ENCODE data around the gene PORCN.

Gene PORCN

GRCh38 chrX:48475296-48475695 is 33.5 kb upstream of the PORCN start:
- DNase-seq (ENCODE audit: low read depth, low spot score), result no peak
- in situ Hi-C loops (cut with HindIII; ENCODE audit: low sequenced_read_pairs), result no loop called here
- H3K4me3 ChIP-seq (ENCODE audit: low read depth, low read length), result peak overlapping the region; percentile 80
- TF ChIP-seq CTCF (IDR thresholded peaks at IDR 0.05; ENCODE audit: low read depth, low read length), result no peak

GRCh38 chrX:48475774-48476577 is 32.8 kb upstream of the PORCN start, which contains the start of gene FTSJ1:
Gene FTSJ1 (plus strand): TSS chrX:48476199. CDS start chrX:48478048, 1,849 bp downstream.
- in situ Hi-C loops (cut with HindIII; ENCODE audit: low sequenced_read_pairs), result no loop called here
- TF ChIP-seq CTCF (IDR thresholded peaks at IDR 0.05; ENCODE audit: low read depth, low read length), result no peak
- peak within 1 kb of the TSS; percentile 80 for H3K4me3 ChIP-seq (ENCODE audit: low read depth, low read length)
- DNase-seq (ENCODE audit: low read depth, low spot score), result peak; percentile 95

GRCh38 chrX:48476919-48477318 is 31.9 kb upstream of the PORCN start:
- DNase-seq (ENCODE audit: low read depth, low spot score), result no peak
- in situ Hi-C loops (cut with HindIII; ENCODE audit: low sequenced_read_pairs), result no loop called here
- H3K4me3 ChIP-seq (ENCODE audit: low read depth, low read length), result peak overlapping the region; percentile 80
- TF ChIP-seq CTCF (IDR thresholded peaks at IDR 0.05; ENCODE audit: low read depth, low read length), result no peak

- in situ Hi-C loops (cut with HindIII; ENCODE audit: low sequenced_read_pairs), result no loop called here
- H3K4me3 ChIP-seq (ENCODE audit: low read depth, low read length), result no peak overlapping the region
- TF ChIP-seq CTCF (IDR thresholded peaks at IDR 0.05; ENCODE audit: low read depth, low read length), result no peak
- DNase-seq (ENCODE audit: low read depth, low spot score), result no peak
Observed at GRCh38 chrX:48477960-48478755, 30.6 kb upstream of the PORCN start.

- no peak for TF ChIP-seq CTCF (IDR thresholded peaks at IDR 0.05; ENCODE audit: low read depth, low read length)
- in situ Hi-C loops (cut with HindIII; ENCODE audit: low sequenced_read_pairs), result no loop called here
- no peak overlapping the region for H3K4me3 ChIP-seq (ENCODE audit: low read depth, low read length)
- no peak for DNase-seq (ENCODE audit: low read depth, low spot score)
Observed at GRCh38 chrX:48478806-48479205, 30.0 kb upstream of the PORCN start.

- in situ Hi-C loops (cut with HindIII; ENCODE audit: low sequenced_read_pairs), result no loop called here
- DNase-seq (ENCODE audit: low read depth, low spot score), result no peak
- no peak for TF ChIP-seq CTCF (IDR thresholded peaks at IDR 0.05; ENCODE audit: low read depth, low read length)
- no peak overlapping the region for H3K4me3 ChIP-seq (ENCODE audit: low read depth, low read length)
Observed at GRCh38 chrX:48480142-48480541, 28.6 kb upstream of the PORCN start.

All from astrocyte of the spinal cord (primary cell).